Measurements from ENCODE around the gene EPM2AIP1. TPM values are rescaled to one million over a fixed set of nuclear protein-coding genes. Genes with fewer than 3 reads are reported as not detected.

EPM2AIP1 gene
- total and polyA plus RNA-seq, 9 of the 15 experiments (the other 6 are each of a cell fraction or from before 2014, with no cell fraction given), result 6.7 to 44.8 (median 25.2) TPM

DNA sequence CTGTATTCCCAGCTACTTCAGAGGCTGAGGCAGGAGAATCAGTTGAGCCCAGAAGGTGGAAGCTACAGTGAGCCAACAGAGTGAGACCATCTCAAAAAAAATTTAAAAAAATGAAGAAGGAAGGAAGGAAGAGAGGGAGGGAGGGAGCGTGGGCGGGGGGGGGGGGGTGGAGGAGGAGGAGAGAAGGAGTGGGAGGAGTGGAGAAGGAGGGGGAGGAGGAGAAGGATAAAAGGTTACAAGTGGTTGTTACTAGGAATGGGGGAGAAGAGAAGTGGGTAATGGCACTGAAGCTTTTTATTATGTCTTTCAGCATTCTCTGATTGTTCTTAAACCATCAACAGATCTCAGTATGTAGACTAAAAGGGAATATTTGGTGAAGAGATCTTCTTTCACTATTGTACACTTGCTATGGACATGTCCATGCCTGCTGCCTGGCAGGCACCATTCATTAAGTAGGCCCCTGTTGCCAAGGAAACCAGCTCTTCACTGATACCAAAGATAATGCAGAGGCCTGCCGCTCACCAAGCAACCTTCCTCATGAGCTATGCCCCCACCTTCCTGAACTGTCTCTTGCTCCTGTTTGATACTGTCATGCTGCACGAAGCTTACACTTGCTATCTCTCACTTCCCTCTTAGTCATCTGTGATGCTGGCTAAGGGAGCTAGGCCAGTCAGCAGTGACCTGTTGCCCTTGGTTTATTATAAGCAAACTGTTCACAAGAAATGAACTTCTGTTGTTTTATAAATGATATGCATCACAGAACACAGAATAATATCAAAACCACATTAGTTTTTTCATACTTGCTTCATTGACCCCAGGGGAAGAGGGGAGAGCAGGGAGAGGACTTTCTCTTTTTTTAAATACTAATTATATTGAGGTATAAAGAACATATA is 23.1 kb downstream of the EPM2AIP1 start (continued):
- TF ChIP-seq ILF3 (IDR thresholded peaks at IDR 0.05; ENCODE audit: borderline replicate concordance) (no peak), SMARCA5 (IDR thresholded peaks at IDR 0.05) (no peak), MEIS2 (IDR thresholded peaks at IDR 0.05; ENCODE audit: partially characterized antibody) (peak; percentile 91), KLF10 (CRISPR knock-in tag; IDR thresholded peaks at IDR 0.05) (no peak), CCNT2 (IDR thresholded peaks at IDR 0.05; ENCODE audit: borderline replicate concordance, extremely low read depth, insufficient read length, low read depth, low read length) (peak; percentile 56), CBX1 (IDR thresholded peaks at IDR 0.05; ENCODE audit: low read depth) (no peak), BRF1 (IDR thresholded peaks at IDR 0.05; ENCODE audit: borderline replicate concordance, extremely low read depth, insufficient read length) (no peak), MEF2D (tag; conservative IDR thresholded peaks at IDR 0.05; ENCODE audit: low read depth) (peak; percentile 70), SRSF1 (IDR thresholded peaks at IDR 0.05; ENCODE audit: low read depth, low read length) (no peak), CBFA2T2 (conservative IDR thresholded peaks at IDR 0.05) (peak; percentile 70), ZNF384 (IDR thresholded peaks at IDR 0.05; ENCODE audit: low read depth, low read length) (peak; percentile 51; the same call in 1 of the 2 replicates)
- TF ChIP-seq, protein P1, sequence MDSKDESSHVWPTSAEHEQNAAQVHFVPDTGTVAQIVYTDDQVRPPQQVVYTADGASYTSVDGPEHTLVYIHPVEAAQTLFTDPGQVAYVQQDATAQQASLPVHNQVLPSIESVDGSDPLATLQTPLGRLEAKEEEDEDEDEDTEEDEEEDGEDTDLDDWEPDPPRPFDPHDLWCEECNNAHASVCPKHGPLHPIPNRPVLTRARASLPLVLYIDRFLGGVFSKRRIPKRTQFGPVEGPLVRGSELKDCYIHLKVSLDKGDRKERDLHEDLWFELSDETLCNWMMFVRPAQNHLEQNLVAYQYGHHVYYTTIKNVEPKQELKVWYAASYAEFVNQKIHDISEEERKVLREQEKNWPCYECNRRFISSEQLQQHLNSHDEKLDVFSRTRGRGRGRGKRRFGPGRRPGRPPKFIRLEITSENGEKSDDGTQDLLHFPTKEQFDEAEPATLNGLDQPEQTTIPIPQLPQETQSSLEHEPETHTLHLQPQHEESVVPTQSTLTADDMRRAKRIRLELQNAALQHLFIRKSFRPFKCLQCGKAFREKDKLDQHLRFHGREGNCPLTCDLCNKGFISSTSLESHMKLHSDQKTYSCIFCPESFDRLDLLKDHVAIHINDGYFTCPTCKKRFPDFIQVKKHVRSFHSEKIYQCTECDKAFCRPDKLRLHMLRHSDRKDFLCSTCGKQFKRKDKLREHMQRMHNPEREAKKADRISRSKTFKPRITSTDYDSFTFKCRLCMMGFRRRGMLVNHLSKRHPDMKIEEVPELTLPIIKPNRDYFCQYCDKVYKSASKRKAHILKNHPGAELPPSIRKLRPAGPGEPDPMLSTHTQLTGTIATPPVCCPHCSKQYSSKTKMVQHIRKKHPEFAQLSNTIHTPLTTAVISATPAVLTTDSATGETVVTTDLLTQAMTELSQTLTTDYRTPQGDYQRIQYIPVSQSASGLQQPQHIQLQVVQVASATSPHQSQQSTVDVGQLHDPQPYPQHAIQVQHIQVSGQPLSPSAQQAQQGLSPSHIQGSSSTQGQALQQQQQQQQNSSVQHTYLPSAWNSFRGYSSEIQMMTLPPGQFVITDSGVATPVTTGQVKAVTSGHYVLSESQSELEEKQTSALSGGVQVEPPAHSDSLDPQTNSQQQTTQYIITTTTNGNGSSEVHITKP (IDR thresholded peaks at IDR 0.05; ENCODE audit: partially characterized antibody), result peak; percentile 97
- TF ChIP-seq, protein P2, sequence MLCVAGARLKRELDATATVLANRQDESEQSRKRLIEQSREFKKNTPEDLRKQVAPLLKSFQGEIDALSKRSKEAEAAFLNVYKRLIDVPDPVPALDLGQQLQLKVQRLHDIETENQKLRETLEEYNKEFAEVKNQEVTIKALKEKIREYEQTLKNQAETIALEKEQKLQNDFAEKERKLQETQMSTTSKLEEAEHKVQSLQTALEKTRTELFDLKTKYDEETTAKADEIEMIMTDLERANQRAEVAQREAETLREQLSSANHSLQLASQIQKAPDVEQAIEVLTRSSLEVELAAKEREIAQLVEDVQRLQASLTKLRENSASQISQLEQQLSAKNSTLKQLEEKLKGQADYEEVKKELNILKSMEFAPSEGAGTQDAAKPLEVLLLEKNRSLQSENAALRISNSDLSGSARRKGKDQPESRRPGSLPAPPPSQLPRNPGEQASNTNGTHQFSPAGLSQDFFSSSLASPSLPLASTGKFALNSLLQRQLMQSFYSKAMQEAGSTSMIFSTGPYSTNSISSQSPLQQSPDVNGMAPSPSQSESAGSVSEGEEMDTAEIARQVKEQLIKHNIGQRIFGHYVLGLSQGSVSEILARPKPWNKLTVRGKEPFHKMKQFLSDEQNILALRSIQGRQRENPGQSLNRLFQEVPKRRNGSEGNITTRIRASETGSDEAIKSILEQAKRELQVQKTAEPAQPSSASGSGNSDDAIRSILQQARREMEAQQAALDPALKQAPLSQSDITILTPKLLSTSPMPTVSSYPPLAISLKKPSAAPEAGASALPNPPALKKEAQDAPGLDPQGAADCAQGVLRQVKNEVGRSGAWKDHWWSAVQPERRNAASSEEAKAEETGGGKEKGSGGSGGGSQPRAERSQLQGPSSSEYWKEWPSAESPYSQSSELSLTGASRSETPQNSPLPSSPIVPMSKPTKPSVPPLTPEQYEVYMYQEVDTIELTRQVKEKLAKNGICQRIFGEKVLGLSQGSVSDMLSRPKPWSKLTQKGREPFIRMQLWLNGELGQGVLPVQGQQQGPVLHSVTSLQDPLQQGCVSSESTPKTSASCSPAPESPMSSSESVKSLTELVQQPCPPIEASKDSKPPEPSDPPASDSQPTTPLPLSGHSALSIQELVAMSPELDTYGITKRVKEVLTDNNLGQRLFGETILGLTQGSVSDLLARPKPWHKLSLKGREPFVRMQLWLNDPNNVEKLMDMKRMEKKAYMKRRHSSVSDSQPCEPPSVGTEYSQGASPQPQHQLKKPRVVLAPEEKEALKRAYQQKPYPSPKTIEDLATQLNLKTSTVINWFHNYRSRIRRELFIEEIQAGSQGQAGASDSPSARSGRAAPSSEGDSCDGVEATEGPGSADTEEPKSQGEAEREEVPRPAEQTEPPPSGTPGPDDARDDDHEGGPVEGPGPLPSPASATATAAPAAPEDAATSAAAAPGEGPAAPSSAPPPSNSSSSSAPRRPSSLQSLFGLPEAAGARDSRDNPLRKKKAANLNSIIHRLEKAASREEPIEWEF (CRISPR knock-in tag; IDR thresholded peaks at IDR 0.05), result no peak
- TF ChIP-seq, protein P3, sequence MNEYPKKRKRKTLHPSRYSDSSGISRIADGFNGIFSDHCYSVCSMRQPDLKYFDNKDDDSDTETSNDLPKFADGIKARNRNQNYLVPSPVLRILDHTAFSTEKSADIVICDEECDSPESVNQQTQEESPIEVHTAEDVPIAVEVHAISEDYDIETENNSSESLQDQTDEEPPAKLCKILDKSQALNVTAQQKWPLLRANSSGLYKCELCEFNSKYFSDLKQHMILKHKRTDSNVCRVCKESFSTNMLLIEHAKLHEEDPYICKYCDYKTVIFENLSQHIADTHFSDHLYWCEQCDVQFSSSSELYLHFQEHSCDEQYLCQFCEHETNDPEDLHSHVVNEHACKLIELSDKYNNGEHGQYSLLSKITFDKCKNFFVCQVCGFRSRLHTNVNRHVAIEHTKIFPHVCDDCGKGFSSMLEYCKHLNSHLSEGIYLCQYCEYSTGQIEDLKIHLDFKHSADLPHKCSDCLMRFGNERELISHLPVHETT (CRISPR knock-in tag; conservative IDR thresholded peaks at IDR 0.05 in 1 of 2, IDR thresholded peaks at IDR 0.05 in 1 of 2), result peak in 1 of 2 experiments; percentile 85; a peak in 2 of 4 replicates
